Bronchial epithelial cell (primary cell): Measurements from ENCODE around the gene KIF20A. TPM values are rescaled to one million over a fixed set of nuclear protein-coding genes. Genes with fewer than 3 reads are reported as not detected.
"Not testable (repeated sequence)": the region's sequence is repeated elsewhere in the genome, so short reads cannot be mapped to it uniquely, and the experiment has no call there.

ENCODE experiments used
- DNase-seq: peaks from one replicate; pipeline ENCODE4 v3.0.0-alpha.2; 2010; ENCODE audit warnings: low read depth
- FAIRE-seq: peaks from 2 replicates; lab custom pipeline; 2011; peaks lifted over from hg19 to GRCh38; lab: Jason Lieb, UNC
- H3K27me3 ChIP-seq: 2 replicates; pipeline ENCODE4 v1.5.1; 2011; ENCODE audit warnings: low read length; ENCODE audit not compliant: control insufficient read depth, insufficient read depth
- H3K36me3 ChIP-seq: 2 replicates; pipeline ENCODE4 v1.5.1; 2011; ENCODE audit warnings: low read length; ENCODE audit not compliant: control insufficient read depth, insufficient read depth
- H3K4me3 ChIP-seq: 2 replicates; pipeline ENCODE4 v1.5.1; 2011; ENCODE audit warnings: mild to moderate bottlenecking, low read depth, low read length, control low read depth
- total RNA-seq: library from RNA; depleted of rRNA; stranded (reverse); fragments of >200 nt; gene quantifications from 2 replicates; pipeline ENCODE4 v1.2.1, GENCODE V29; 2014
- TF ChIP-seq, protein P1 (sequence below): IDR thresholded peaks from 2 replicates; pipeline ENCODE4 v1.5.1; 2011; ENCODE audit warnings: mild to moderate bottlenecking, moderate library complexity, low read length, control low read depth, inconsistent platforms; ENCODE audit not compliant: insufficient read depth, severe bottlenecking

Gene KIF20A
- total RNA-seq, 1 donor from 2014 or later: under 0.01 TPM

DNA sequence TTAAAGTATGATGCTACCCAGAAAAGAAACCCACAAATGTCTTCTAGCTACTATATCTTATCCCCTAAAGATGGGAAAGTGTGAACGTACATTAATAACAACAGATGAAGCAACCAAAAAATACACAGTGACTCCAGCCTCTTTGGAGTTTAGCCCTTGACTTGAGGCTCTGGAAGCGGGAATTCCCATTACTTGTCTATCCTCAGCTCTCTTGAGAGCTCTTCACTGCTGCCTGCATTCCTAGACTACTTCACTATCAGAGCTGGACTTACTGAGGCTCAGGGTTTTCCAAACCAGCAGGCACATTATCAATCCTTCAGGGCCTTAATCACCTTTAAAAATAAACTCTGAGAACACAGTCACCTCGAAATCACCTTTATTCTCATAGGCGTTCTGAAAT lies 38.6 kb upstream of the KIF20A start:
- FAIRE-seq (no peak), DNase-seq (no peak)
- Histone ChIP-seq H3K4me3 (no peak overlapping the region), H3K36me3 (no peaks in the 10 kb centered on the region), H3K27me3 (no peaks in the 10 kb centered on the region)
- TF ChIP-seq, protein P1, sequence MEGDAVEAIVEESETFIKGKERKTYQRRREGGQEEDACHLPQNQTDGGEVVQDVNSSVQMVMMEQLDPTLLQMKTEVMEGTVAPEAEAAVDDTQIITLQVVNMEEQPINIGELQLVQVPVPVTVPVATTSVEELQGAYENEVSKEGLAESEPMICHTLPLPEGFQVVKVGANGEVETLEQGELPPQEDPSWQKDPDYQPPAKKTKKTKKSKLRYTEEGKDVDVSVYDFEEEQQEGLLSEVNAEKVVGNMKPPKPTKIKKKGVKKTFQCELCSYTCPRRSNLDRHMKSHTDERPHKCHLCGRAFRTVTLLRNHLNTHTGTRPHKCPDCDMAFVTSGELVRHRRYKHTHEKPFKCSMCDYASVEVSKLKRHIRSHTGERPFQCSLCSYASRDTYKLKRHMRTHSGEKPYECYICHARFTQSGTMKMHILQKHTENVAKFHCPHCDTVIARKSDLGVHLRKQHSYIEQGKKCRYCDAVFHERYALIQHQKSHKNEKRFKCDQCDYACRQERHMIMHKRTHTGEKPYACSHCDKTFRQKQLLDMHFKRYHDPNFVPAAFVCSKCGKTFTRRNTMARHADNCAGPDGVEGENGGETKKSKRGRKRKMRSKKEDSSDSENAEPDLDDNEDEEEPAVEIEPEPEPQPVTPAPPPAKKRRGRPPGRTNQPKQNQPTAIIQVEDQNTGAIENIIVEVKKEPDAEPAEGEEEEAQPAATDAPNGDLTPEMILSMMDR: no peak

DNA sequence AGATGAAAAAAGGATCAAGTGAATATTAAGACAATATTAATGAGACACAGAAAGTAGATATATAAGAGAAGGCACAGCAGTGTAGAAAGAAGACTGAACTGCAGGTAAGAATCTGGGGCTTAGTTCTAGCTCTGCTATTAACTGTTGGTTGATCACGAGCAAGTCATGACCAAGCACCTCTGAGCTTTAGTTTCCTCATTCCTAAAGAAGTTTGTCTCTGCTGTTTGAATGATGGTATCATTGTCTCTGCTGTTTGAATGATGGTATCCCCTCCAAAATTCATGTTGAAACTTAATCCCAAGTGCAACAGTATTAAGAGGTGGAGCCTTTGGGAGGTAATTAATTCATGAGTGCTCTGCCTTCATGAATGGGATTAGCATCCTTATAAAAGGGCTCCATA lies 37.2 kb upstream of the KIF20A start:
- Histone ChIP-seq H3K27me3 (no peaks in the 10 kb centered on the region), H3K4me3 (no peak overlapping the region), H3K36me3 (no peaks in the 10 kb centered on the region)
- DNase-seq (peak; percentile 47), FAIRE-seq (no peak)
- TF ChIP-seq, protein P1: no peak

DNA sequence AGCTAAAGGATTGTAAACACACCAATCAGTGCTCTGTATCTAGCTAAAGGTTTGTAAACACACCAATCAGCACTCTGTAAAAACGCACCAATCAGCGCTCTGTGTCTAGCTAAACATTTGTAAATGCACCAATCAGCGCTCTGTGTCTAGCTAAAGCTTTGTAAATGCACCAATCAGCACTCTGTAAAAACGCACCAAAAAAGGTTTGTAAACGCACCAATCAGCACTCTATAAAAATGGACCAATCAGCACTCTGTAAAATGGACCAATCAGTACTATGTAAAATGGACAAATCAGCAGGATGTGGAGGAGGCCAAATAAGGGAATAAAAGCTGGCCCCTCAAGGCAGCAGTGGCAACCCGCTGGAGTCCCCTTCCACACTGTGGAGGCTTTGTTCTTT lies 35.3 kb upstream of the KIF20A start:
- H3K27me3 ChIP-seq, DNase-seq, H3K4me3 ChIP-seq, FAIRE-seq, H3K36me3 ChIP-seq: not testable (repeated sequence)

DNA sequence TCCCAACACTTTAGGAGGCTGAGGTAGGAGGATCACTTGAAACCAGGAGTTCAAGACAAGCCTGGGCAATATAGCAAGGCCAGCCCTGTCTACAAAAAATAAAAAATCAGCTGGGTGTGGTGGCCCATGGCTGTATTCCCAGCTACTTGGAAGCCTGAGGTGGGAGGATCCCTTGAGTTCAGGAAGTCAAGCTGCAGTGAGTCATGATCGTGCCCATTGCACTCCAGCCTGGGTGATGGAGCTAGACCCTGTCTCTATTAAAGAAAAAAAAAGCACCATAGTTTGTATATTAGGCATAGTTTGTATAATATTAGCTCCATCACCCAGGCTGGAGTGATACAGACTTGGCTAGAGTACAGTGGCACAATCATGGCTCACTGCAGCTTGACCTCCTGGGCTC lies 30.1 kb upstream of the KIF20A start:
- no peaks in the 10 kb centered on the region for H3K36me3 ChIP-seq
- FAIRE-seq (no peak), DNase-seq (peak; percentile 92)
- H3K27me3 ChIP-seq: no peaks in the 10 kb centered on the region
- TF ChIP-seq, protein P1: no peak
- H3K4me3 ChIP-seq: no peak overlapping the region

DNA sequence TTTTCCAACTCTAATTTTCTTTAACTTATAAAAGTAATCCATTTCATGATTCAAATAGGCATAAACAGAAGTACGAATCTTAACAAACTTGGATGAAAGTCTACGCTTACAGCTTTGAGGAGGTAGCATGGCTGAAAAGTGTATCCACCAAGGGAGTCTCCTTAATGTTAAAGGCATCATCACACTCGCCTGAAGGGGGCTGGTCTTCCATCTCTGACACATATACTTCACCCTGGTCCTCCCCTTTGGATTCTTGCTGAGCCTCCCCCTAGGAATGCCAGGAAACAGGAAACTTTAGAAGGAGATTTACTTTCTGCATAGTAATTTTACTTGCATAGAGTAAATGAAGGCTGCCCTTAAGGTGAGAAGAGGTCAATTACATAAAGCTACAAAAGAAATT lies 29.4 kb upstream of the KIF20A start:
- peak; percentile 30 for DNase-seq

DNA sequence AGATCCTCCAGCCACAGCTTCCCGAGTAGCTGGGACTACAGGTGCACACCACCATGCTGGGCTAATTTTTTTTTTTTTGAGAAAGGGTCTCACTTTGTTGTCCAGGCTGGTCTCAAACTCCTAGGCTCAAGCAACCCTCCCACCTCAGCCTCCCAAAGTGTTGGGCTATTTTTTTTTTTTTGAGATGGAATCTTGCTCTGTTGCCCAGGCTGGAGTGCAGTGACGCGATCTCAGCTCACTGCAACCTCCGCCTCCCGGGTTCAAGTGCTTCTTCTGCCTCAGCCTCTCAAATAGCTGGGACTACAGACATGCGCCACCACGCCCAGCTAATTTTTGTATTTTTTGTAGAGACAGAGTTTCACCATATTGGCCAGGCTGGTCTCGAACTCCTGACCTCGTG lies 22.9 kb upstream of the KIF20A start:
- not testable (repeated sequence) for DNase-seq, FAIRE-seq, H3K4me3 ChIP-seq, H3K36me3 ChIP-seq, H3K27me3 ChIP-seq

More for the DNA sequence above, 29.4 kb upstream of the KIF20A start:
- no peak overlapping the region for H3K4me3 ChIP-seq
- no peaks in the 10 kb centered on the region for H3K27me3 ChIP-seq
- H3K36me3 ChIP-seq: no peaks in the 10 kb centered on the region
- TF ChIP-seq, protein P1: no peak
- no peak for FAIRE-seq

DNA sequence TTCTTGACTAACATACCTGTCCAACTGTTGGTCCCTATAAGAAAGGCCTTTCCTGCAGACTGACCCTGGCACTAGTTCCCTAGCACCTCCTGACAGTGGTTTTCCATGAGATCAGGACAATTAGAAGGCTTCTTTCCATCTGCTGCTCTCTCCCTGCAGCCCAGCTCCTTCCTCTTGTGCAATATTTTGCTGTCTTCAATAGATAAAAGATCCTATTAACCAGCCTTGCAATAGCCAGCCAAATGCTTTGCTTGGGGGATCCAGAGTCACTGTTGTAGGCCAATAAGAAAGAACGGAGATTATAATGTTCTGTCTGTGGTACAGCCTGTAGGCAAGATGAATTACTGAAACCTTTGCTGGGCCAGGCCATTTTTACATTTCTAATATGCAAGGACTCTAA lies 21.3 kb upstream of the KIF20A start:
- H3K36me3 ChIP-seq: peaks cover 11% of the 10 kb centered on the region
- H3K27me3 ChIP-seq: no peaks in the 10 kb centered on the region
- TF ChIP-seq, protein P1: no peak
- no peak overlapping the region for H3K4me3 ChIP-seq
- no peak for DNase-seq
- no peak for FAIRE-seq
